HG03442 (cell line): ENCODE measurements around the gene IGSF23.

Experiments used
- ATAC-seq: cut with Tn5 transposase; IDR thresholded peaks from one replicate; pipeline ENCODE4 v1.9.1; 2021; ENCODE audit warnings: mild to moderate bottlenecking, moderate library complexity; ENCODE audit not compliant: unreplicated experiment

IGSF23 gene, protein sequence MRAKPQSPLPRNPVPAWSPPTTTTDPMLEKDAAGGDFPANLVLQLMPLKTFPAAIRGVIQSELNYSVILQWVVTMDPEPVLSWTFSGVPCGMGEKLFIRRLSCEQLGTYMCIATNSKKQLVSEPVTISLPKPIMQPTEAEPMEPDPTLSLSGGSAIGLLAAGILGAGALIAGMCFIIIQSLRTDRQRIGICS

GRCh38 chr19:44613295-44614178 is at the start of gene IGSF23:
Gene IGSF23, plus strand, starts transcription at chr19:44613563. Its CDS starts 83 bp downstream, at chr19:44613646.
- no peak for ATAC-seq

GRCh38 chr19:44566984-44567383 is 46.4 kb upstream of the IGSF23 start:
- ATAC-seq = no peak

DNA sequence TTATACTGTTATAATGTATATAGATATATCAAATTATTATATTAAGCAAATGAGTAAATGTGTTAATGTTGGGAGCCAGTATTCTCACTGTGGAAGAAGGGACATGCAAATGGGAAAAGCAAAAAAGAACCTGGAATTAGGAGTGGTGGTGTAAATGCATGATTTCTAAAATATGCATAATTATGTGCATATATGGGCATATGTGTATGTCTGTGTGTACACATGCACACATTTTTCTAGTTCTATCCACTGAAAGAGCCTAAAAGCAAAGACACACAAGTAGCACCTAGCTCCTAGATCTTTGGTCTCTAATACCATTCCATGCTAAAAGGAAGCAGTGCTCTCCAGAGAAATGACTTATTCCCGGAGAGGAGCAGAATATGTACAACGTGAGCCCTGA is 45.6 kb upstream of the IGSF23 start:
- ATAC-seq = no peak

DNA sequence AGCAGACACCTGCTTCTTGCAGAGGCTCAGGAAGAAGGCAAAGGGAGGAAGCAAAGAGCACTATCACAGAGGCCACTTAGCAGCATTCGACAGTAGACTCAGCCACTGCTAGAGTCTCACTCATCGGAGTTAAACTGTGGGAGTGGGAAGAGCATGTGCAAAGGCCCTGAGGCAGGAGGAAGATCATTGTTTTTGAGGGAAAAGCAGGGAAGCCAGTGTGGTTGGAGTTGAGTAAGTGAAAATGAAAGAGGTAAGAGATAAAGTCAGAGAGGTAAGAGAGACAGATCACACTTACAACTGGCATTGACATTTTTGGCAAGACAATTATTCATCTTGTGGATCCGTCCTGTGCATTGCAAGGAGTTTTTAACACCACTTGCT is 42.8 kb upstream of the IGSF23 start:
- ATAC-seq = no peak

GRCh38 chr19:44570984-44571684 is 42.2 kb upstream of the IGSF23 start:
- ATAC-seq = no peak

GRCh38 chr19:44571830-44572580 is 41.4 kb upstream of the IGSF23 start:
- no peak for ATAC-seq

GRCh38 chr19:44572581-44572900 is 40.8 kb upstream of the IGSF23 start:
- ATAC-seq = no peak

GRCh38 chr19:44573183-44573582 is 40.2 kb upstream of the IGSF23 start:
- no peak for ATAC-seq

DNA sequence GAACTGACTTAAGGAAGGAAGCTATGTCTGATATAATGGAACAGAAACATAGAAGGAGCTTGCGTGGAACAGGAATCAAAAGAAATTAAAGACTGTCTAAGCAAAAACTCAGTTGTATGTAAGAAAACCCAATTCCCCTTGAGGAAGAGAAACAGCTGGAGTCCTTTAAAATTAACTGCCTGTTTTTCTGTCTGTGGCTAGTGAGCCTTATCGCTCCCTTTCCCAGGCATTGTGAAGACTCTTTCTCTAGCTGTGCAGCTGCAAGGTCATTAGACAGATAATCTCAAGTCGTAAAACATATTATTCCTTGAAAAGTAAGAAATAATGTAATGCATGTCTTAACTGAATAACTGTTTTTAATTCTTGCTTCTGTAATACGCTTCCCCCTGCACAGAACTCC is 39.7 kb upstream of the IGSF23 start:
- no peak for ATAC-seq

GRCh38 chr19:44574186-44574950 is 39.0 kb upstream of the IGSF23 start:
- ATAC-seq = no peak

DNA sequence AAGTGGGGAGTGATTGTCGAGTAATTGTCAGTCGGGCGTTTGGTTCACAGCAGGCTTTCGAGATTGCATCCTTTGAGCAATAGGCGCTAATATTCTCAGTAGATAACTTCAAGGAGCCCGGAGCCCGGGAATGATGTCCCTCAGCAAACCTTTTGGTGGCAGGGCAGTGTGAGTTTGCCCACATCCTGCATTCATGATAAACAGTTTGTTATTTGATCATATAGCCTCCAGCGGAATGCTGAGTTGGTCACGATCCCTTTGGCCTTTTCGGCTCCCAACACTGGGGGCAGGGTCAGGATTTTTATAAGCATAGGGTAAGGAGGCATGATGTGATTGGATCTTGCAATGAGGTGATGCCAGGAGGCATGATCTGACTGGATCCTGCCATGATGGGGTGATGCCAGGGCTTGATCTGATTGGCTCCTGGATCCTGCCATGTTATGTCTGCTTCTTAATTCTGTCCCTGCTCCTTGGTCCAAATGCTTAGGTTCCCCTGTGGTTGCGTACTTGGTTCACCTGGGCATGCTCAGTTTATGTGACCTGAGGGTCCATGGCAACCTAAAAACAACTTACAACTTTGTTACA is 38.2 kb upstream of the IGSF23 start:
- ATAC-seq = no peak

GRCh38 chr19:44576843-44577565 is 36.4 kb upstream of the IGSF23 start:
- ATAC-seq = no peak

GRCh38 chr19:44577566-44577874 is 35.8 kb upstream of the IGSF23 start:
- no peak for ATAC-seq

DNA sequence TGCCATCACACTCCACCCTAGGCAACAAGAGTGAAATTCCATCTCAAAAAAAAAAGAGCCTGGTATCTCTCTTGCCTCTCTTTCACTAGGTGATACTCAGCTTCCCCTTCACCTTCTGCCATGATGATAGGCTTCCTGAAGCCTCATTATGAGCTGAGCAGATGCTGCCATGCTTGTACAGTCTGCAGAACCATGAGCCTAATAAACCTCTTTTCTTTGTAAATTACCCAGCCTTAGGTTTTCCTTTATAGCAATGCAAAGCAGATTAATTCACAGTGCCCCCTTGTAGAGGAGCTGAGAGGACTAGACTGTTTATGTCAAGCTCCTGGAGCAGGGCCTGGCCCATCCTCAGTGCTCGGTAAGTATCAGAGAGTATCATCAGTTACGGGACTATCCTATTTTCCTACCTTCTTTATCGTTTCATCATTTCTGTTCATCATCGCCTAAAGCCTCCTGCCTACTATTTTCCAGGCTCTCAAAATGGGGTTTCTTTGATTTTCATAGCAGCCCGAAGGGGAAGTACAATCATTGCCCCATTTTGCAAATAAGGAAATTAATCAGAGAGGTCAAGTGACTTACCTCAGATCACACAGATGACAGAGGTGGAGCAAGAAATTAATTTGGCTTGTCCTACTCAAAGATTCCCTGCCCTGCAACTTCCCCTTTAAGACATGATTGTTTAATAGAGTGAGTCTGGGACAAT is 33.5 kb upstream of the IGSF23 start:
- ATAC-seq = no peak

DNA sequence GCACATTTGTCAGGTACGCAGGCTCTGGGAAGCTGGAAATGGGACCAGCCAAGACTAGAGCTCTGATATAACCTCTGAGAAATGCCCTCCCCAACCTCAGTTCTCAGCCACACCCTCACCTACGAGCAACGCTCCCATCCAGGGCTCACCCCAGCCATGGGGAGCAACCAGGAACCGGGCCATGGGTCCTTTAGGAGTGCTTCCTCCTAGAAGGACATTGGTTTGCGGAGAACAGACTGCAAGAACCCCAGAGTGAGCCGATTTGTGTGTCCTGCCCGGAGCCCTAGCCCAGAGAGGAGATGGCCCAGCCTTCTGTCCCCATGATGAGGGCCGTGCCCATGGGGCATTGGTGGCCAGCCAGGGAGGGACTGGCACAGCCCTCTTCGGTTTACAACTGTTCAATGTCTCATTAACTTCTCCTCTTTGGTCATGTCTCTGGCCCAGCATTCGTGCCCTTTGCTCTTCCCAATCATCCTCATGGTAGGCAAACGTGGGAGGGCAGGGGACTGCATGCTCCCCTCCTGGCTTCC is 32.9 kb upstream of the IGSF23 start:
- no peak for ATAC-seq

GRCh38 chr19:44581288-44581687 is 32.1 kb upstream of the IGSF23 start:
- no peak for ATAC-seq

- ATAC-seq = no peak
Observed at GRCh38 chr19:44582581-44583265, 30.6 kb upstream of the IGSF23 start.
